HCT116 (cell line): ENCODE measurements around the gene ADAMTS15. TPM values are rescaled to one million over a fixed set of nuclear protein-coding genes. Genes with fewer than 3 reads are reported as not detected.

ENCODE experiments used
- ATAC-seq: fragments of 200-7000 bp; cut with Tn5 transposase; 2 replicates; pipeline ENCODE4 v1.9.1; 2020; ENCODE audit warnings: mild to moderate bottlenecking, moderate library complexity
- BruUV-seq: library from RNA; stranded (reverse); fragments of 400-500 nt; replicated peaks from 2 replicates; lab custom pipeline; 2021; lab: Mats Ljungman, UMichigan
- CTCF ChIA-PET: fragments of 300-600 bp; sonication (Branson Sonifier 250); formaldehyde crosslinking; loops from one replicate; lab custom pipeline; 2021; ENCODE audit warnings: antibody characterized with exemption; lab: Charles Lee
- POLR2A ChIA-PET: fragments of 300-600, 350-600 bp; sonication (Branson Sonifier 250); formaldehyde crosslinking; loops from one replicate; lab custom pipeline; 2021; ENCODE audit warnings: antibody characterized with exemption; lab: Charles Lee
- RAD21 ChIA-PET, 2 experiments: fragments of 300-600 bp; sonication (Branson Sonifier 250); formaldehyde crosslinking; loops; one replicate each; lab custom pipeline; 2023; ENCODE audit warnings: low total read pairs in 2 of 2; ENCODE audit not compliant: uncharacterized antibody in 2 of 2, unreplicated experiment in 2 of 2, low non-redundant PET in 1 of 2; lab: Charles Lee
- DNase-seq: peaks from one replicate; pipeline ENCODE4 v3.0.0-alpha.2; 2010; ENCODE audit warnings: low read depth, low spot score
- H2AFZ ChIP-seq: fragments of 200-600 bp; shearing (Covaris generic), sonication (generic); 2 replicates; pipeline ENCODE4 v1.6.1; 2017; ENCODE audit warnings: low read depth, mixed run types, mixed read lengths, antibody characterized with exemption, low read length; ENCODE audit not compliant: poor library complexity, severe bottlenecking
- H3K27ac ChIP-seq: 2 replicates; pipeline ENCODE4 v1.5.1; 2012; ENCODE audit warnings: low read depth, low read length
- H3K27me3 ChIP-seq: fragments of 200-600 bp; sonication (generic); 2 replicates; pipeline ENCODE4 v1.6.1; 2016; ENCODE audit warnings: mixed run types, low read length, mixed read lengths; ENCODE audit not compliant: insufficient read depth
- H3K36me3 ChIP-seq, 2 experiments: fragments of 200-500 bp in 1 of 2; fragments of 200-600 bp in 1 of 2; sonication (Bioruptor generic) in 1 of 2; sonication (generic) in 1 of 2; 2 replicates each; pipeline versions ENCODE4 v1.5.1 to v1.6.1; 2014 to 2016; ENCODE audit warnings: low read length in 2 of 2, inconsistent platforms in 1 of 2, mixed read lengths in 1 of 2, mixed run types in 1 of 2; ENCODE audit not compliant: insufficient read depth in 2 of 2, control insufficient read depth in 1 of 2
- H3K4me1 ChIP-seq, 2 experiments: fragments of 200-600 bp in 1 of 2; sonication (generic) in 1 of 2; 2 replicates each; pipeline versions ENCODE4 v1.5.1 to v1.6.1; 2012 to 2017; ENCODE audit warnings: low read length in 2 of 2, inconsistent platforms in 1 of 2, mild to moderate bottlenecking in 1 of 2, mixed read lengths in 1 of 2, mixed run types in 1 of 2, moderate library complexity in 1 of 2; ENCODE audit not compliant: insufficient read depth in 2 of 2, control insufficient read depth in 1 of 2
- H3K4me2 ChIP-seq: fragments of 200-600 bp; sonication (generic); 2 replicates; pipeline ENCODE4 v1.6.1; 2017; ENCODE audit warnings: mixed run types, low read length, mixed read lengths
- H3K4me3 ChIP-seq, 2 experiments: fragments of 200-600 bp in 1 of 2; sonication (generic) in 1 of 2; replicated peaks in 1 of 2; 2 replicates each; pipeline ENCODE4 v1.5.1; 2011 to 2016; ENCODE audit warnings: low read length in 2 of 2, control low read depth in 1 of 2, low read depth in 1 of 2, mild to moderate bottlenecking in 1 of 2, mixed read lengths in 1 of 2, mixed run types in 1 of 2
- H3K79me2 ChIP-seq: fragments of 200-600 bp; sonication (generic); 2 replicates; pipeline ENCODE4 v1.6.1; 2017; ENCODE audit warnings: mild to moderate bottlenecking, mixed run types, low read length, moderate library complexity, mixed read lengths; ENCODE audit not compliant: insufficient read depth
- H3K9ac ChIP-seq: fragments of 200-600 bp; sonication (generic); 2 replicates; pipeline ENCODE4 v1.6.1; 2016; ENCODE audit warnings: low read length, mixed read lengths
- H3K9me2 ChIP-seq: fragments of 200-600 bp; sonication (generic), shearing (Covaris generic); 2 replicates; pipeline ENCODE4 v1.6.1; 2017; ENCODE audit warnings: mixed run types, mild to moderate bottlenecking, moderate library complexity; ENCODE audit not compliant: insufficient read depth
- H3K9me3 ChIP-seq, 2 experiments: fragments of 200-500 bp in 1 of 2; fragments of 200-600 bp in 1 of 2; sonication (Bioruptor generic) in 1 of 2; sonication (generic) in 1 of 2; 2 replicates each; pipeline ENCODE4 v1.6.1; 2014 to 2017; ENCODE audit warnings: low read length in 2 of 2, mixed read lengths in 2 of 2, inconsistent platforms in 1 of 2, low read depth in 1 of 2, mild to moderate bottlenecking in 1 of 2, mixed run types in 1 of 2, moderate library complexity in 1 of 2; ENCODE audit not compliant: control insufficient read depth in 1 of 2, insufficient read depth in 1 of 2
- H4K20me1 ChIP-seq: fragments of 200-600 bp; sonication (generic), shearing (Covaris generic); 2 replicates; pipeline ENCODE4 v1.6.1; 2017; ENCODE audit warnings: mixed run types, mild to moderate bottlenecking, moderate library complexity; ENCODE audit not compliant: insufficient read depth
- CBX3 ChIP-seq: IDR thresholded peaks from 2 replicates; pipeline ENCODE4 v1.6.1; 2012; ENCODE audit warnings: low read depth
- CEBPB ChIP-seq: IDR thresholded peaks from 2 replicates; pipeline ENCODE4 v1.6.1; 2012; ENCODE audit warnings: low read depth
- EGR1 ChIP-seq: IDR thresholded peaks from 2 replicates; pipeline ENCODE4 v1.6.1; 2012; ENCODE audit warnings: low read depth
- ELF1 ChIP-seq: IDR thresholded peaks from 2 replicates; pipeline ENCODE4 v1.6.1; 2012; ENCODE audit warnings: low read depth, borderline replicate concordance
- EZH2 ChIP-seq: fragments of 200-600 bp; sonication (generic); IDR thresholded peaks from 2 replicates; pipeline ENCODE4 v1.6.1; 2017; ENCODE audit warnings: antibody characterized with exemption, mixed run types
- EZH2phosphoT487 ChIP-seq: fragments of 200-600 bp; IDR thresholded peaks from 2 replicates; pipeline ENCODE4 v1.6.1; 2018; ENCODE audit warnings: antibody characterized with exemption, borderline replicate concordance
- FOSL1 ChIP-seq: IDR thresholded peaks from 2 replicates; pipeline ENCODE4 v1.6.1; 2012; ENCODE audit warnings: low read depth
- JUND ChIP-seq: IDR thresholded peaks from 2 replicates; pipeline ENCODE4 v1.6.1; 2012
- POLR2A ChIP-seq: IDR thresholded peaks from 2 replicates; pipeline ENCODE4 v1.7.0; 2011; ENCODE audit warnings: borderline replicate concordance; ENCODE audit not compliant: insufficient read depth, insufficient read length; ENCODE audit errors: extremely low read depth
- POLR2AphosphoS5 ChIP-seq: IDR thresholded peaks from 2 replicates; pipeline ENCODE4 v1.6.1; 2011; ENCODE audit warnings: mild to moderate bottlenecking, low read depth, low read length, moderate library complexity
- RAD21 ChIP-seq: IDR thresholded peaks from 2 replicates; pipeline ENCODE4 v1.6.1; 2012; ENCODE audit warnings: low read depth, mild to moderate bottlenecking
- REST ChIP-seq: IDR thresholded peaks from 2 replicates; pipeline ENCODE4 v1.6.1; 2012; ENCODE audit warnings: low read depth
- SRF ChIP-seq: IDR thresholded peaks from 2 replicates; pipeline ENCODE4 v1.6.1; 2012; ENCODE audit warnings: low read depth
- TCF7L2 ChIP-seq: IDR thresholded peaks from 2 replicates; pipeline ENCODE4 v1.7.0; 2011; ENCODE audit warnings: borderline replicate concordance, inconsistent platforms; ENCODE audit not compliant: insufficient read depth, insufficient read length; ENCODE audit errors: extremely low read depth
- YY1 ChIP-seq: IDR thresholded peaks from 2 replicates; pipeline ENCODE4 v1.6.1; 2011; ENCODE audit warnings: low read length, low read depth, moderate library complexity, mild to moderate bottlenecking; ENCODE audit not compliant: insufficient replicate concordance; ENCODE audit errors: extremely low read depth
- ZBTB33 ChIP-seq: IDR thresholded peaks from 2 replicates; pipeline ENCODE4 v1.6.1; 2011; ENCODE audit warnings: mild to moderate bottlenecking, low read length, moderate library complexity; ENCODE audit not compliant: insufficient replicate concordance; ENCODE audit errors: extremely low read depth
- ZNF274 ChIP-seq: fragments of 200-500 bp; sonication (Bioruptor generic); IDR thresholded peaks from 2 replicates; pipeline ENCODE4 v1.6.1; 2014; ENCODE audit warnings: mild to moderate bottlenecking, low read depth, low read length, inconsistent platforms
- intact Hi-C: fragments of 100-400 bp; cut with micrococcal nuclease; formaldehyde crosslinking; loops from 2 replicates; pipeline ENCODE4 v1.10.0; 2022
- total RNA-seq: library from RNA; stranded (reverse); gene quantifications from one replicate; pipeline ENCODE4 v1.2.1, GENCODE V29; 2021; ENCODE audit not compliant: unreplicated experiment
- TF ChIP-seq, protein P1 (sequence below), 3 experiments: fragments of 200-600 bp in 1 of 3; sonication (generic) in 1 of 3; IDR thresholded peaks in 2 of 3; conservative IDR thresholded peaks in 1 of 3; 2 replicates each; pipeline ENCODE4 v1.5.1; 2012 to 2017; ENCODE audit warnings: low read depth in 2 of 3, low read length in 2 of 3, antibody characterized with exemption in 1 of 3, borderline replicate concordance in 1 of 3, control low read depth in 1 of 3, mild to moderate bottlenecking in 1 of 3, mixed read lengths in 1 of 3, mixed run types in 1 of 3, moderate library complexity in 1 of 3; ENCODE audit not compliant: insufficient read depth in 1 of 3
- TF ChIP-seq, protein P2 (sequence below): IDR thresholded peaks from 2 replicates; pipeline ENCODE4 v1.6.1; 2012
- TF ChIP-seq, protein P3 (sequence below): IDR thresholded peaks from 2 replicates; pipeline ENCODE4 v1.6.1; 2012

Gene ADAMTS15
- total RNA-seq, 1 experiment from 2014 or later = 0.44 TPM

DNA sequence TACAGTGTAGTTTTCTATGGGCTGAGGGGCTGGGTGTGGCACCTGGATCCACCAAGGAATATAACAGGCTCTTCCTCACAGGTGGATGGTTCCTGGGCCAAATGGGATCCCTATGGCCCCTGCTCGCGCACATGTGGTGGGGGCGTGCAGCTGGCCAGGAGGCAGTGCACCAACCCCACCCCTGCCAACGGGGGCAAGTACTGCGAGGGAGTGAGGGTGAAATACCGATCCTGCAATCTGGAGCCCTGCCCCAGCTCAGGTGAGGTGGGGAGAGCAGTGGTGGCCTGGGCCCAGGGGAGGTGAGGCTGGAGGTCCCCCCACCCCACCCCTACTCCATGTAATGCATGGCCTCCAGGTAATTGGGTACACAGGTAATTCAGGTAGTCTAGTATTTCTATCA lies 20.7 kb downstream of the ADAMTS15 start:
- Histone ChIP-seq H3K79me2 (no peaks in the 10 kb centered on the region), H3K27me3 (no peaks in the 10 kb centered on the region), H3K27ac (no peak overlapping the region), H3K36me3 (no peaks in the 10 kb centered on the region), H3K9me2 (no peaks in the 10 kb centered on the region), H3K4me3 (no peak overlapping the region), H4K20me1 (no peaks in the 10 kb centered on the region), H3K4me1 (no peaks in the 10 kb centered on the region), H3K9ac (no peak overlapping the region), H3K9me3 (no peaks in the 10 kb centered on the region), H2AFZ (no peak overlapping the region), H3K4me2 (no peak overlapping the region)
- ChIA-PET CTCF (no interaction called here), RAD21 (no interaction called here), POLR2A (no interaction called here)
- TF ChIP-seq CEBPB = no peak
- TF ChIP-seq ELF1 = no peak
- no peak for TF ChIP-seq REST
- no peak for TF ChIP-seq RAD21
- no peak for TF ChIP-seq EZH2
- no peak for TF ChIP-seq CBX3
- no peak for TF ChIP-seq EGR1
- TF ChIP-seq POLR2AphosphoS5 = no peak
- TF ChIP-seq SRF = no peak
- TF ChIP-seq YY1 = no peak
- no peak for TF ChIP-seq JUND
- no peak for TF ChIP-seq TCF7L2
- no peak for TF ChIP-seq POLR2A
- TF ChIP-seq, protein P1, sequence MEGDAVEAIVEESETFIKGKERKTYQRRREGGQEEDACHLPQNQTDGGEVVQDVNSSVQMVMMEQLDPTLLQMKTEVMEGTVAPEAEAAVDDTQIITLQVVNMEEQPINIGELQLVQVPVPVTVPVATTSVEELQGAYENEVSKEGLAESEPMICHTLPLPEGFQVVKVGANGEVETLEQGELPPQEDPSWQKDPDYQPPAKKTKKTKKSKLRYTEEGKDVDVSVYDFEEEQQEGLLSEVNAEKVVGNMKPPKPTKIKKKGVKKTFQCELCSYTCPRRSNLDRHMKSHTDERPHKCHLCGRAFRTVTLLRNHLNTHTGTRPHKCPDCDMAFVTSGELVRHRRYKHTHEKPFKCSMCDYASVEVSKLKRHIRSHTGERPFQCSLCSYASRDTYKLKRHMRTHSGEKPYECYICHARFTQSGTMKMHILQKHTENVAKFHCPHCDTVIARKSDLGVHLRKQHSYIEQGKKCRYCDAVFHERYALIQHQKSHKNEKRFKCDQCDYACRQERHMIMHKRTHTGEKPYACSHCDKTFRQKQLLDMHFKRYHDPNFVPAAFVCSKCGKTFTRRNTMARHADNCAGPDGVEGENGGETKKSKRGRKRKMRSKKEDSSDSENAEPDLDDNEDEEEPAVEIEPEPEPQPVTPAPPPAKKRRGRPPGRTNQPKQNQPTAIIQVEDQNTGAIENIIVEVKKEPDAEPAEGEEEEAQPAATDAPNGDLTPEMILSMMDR (IDR thresholded peaks at IDR 0.05 in 2 of 3, conservative IDR thresholded peaks at IDR 0.05 in 1 of 3; ENCODE audit: borderline replicate concordance in 1 of 3, insufficient read depth in 1 of 3, low read depth in 2 of 3, low read length in 2 of 3) = no peak
- no peak for TF ChIP-seq ZBTB33
- no peak for TF ChIP-seq ZNF274
- no peak for TF ChIP-seq FOSL1
- TF ChIP-seq, protein P2, sequence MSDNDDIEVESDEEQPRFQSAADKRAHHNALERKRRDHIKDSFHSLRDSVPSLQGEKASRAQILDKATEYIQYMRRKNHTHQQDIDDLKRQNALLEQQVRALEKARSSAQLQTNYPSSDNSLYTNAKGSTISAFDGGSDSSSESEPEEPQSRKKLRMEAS = no peak
- TF ChIP-seq, protein P3, sequence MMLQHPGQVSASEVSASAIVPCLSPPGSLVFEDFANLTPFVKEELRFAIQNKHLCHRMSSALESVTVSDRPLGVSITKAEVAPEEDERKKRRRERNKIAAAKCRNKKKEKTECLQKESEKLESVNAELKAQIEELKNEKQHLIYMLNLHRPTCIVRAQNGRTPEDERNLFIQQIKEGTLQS = no peak
- TF ChIP-seq EZH2phosphoT487 = no peak
- no TSS peak for BruUV-seq
- intact Hi-C loops = no loop called here
- no peak for DNase-seq
- ATAC-seq = no peak
